SK-N-SH (cell line): Measurements from ENCODE around the gene CHI3L2. TPM values are rescaled to one million over a fixed set of nuclear protein-coding genes. Genes with fewer than 3 reads are reported as not detected.

Experiments used
- CTCF ChIA-PET: fragments of 300-600, 350-600 bp; formaldehyde crosslinking; extraction: SDS; loops from one replicate; lab custom pipeline; 2021; lab: Yijun Ruan, JAX
- POLR2A ChIA-PET: fragments of 350-600 bp; sonication (Branson Sonifier 250); formaldehyde crosslinking; extraction: SDS; loops from one replicate; lab custom pipeline; 2020; ENCODE audit warnings: antibody characterized with exemption, inconsistent platforms; lab: Yijun Ruan, JAX
- DNase-seq: peaks from one replicate; pipeline ENCODE4 v3.0.0; 2012
- H2AFZ ChIP-seq: fragments of 200-600 bp; sonication (generic); 2 replicates; pipeline ENCODE4 v1.8.1; 2016; ENCODE audit warnings: antibody characterized with exemption, mild to moderate bottlenecking, low read depth
- H3F3A ChIP-seq: fragments of 200-600 bp; sonication (generic); replicated peaks from 2 replicates; pipeline ENCODE3; 2016; ENCODE audit warnings: antibody characterized with exemption, mild to moderate bottlenecking; ENCODE audit not compliant: insufficient read depth
- H3K27ac ChIP-seq, 2 experiments: fragments of 200-500 bp in 1 of 2; fragments of 200-600 bp in 1 of 2; sonication (Bioruptor generic) in 1 of 2; sonication (generic), shearing (Covaris generic) in 1 of 2; 2 replicates each; pipeline versions ENCODE4 v1.5.1 to v1.6.1; 2014 to 2016; ENCODE audit warnings: low read depth in 2 of 2, inconsistent platforms in 1 of 2, low read length in 1 of 2, mild to moderate bottlenecking in 1 of 2, mixed read lengths in 1 of 2
- H3K27me3 ChIP-seq: fragments of 200-600 bp; sonication (generic), shearing (Covaris generic); 2 replicates; pipeline ENCODE4 v1.6.1; 2016; ENCODE audit warnings: mixed run types; ENCODE audit not compliant: insufficient read depth
- H3K36me3 ChIP-seq, 2 experiments: fragments of 200-500 bp in 1 of 2; fragments of 200-600 bp in 1 of 2; sonication (Bioruptor generic) in 1 of 2; sonication (generic) in 1 of 2; replicated peaks in 1 of 2; 2 replicates each; pipeline versions ENCODE3 to v1.5.1; 2014 to 2016; ENCODE audit warnings: low read length in 1 of 2, mild to moderate bottlenecking in 1 of 2; ENCODE audit not compliant: insufficient read depth in 2 of 2, control insufficient read depth in 1 of 2
- H3K4me1 ChIP-seq, 2 experiments: fragments of 200-500 bp in 1 of 2; fragments of 200-600 bp in 1 of 2; sonication (Bioruptor generic) in 1 of 2; sonication (generic), shearing (Covaris generic) in 1 of 2; 2 replicates each; pipeline versions ENCODE4 v1.5.1 to v1.6.1; 2014 to 2016; ENCODE audit warnings: low read depth in 1 of 2, low read length in 1 of 2, mixed run types in 1 of 2; ENCODE audit not compliant: insufficient read depth in 2 of 2, control insufficient read depth in 1 of 2
- H3K4me2 ChIP-seq: fragments of 200-600 bp; sonication (generic), shearing (Covaris generic); 2 replicates; pipeline ENCODE4 v1.6.1; 2017; ENCODE audit warnings: mixed run types
- H3K4me3 ChIP-seq, 2 experiments: fragments of 200-500 bp in 1 of 2; fragments of 200-600 bp in 1 of 2; sonication (Bioruptor generic) in 1 of 2; sonication (generic), shearing (Covaris generic) in 1 of 2; 2 replicates each; pipeline versions ENCODE4 v1.5.1 to v1.8.1; 2014 to 2016; ENCODE audit warnings: low read depth in 2 of 2, inconsistent platforms in 1 of 2, low read length in 1 of 2, mild to moderate bottlenecking in 1 of 2, mixed read lengths in 1 of 2, moderate library complexity in 1 of 2
- H3K79me2 ChIP-seq: fragments of 200-600 bp; sonication (generic); 2 replicates; pipeline ENCODE4 v1.8.1; 2017; ENCODE audit warnings: mild to moderate bottlenecking; ENCODE audit not compliant: insufficient read depth
- H3K9ac ChIP-seq: fragments of 200-600 bp; sonication (generic); 2 replicates; pipeline ENCODE4 v1.6.1; 2017; ENCODE audit warnings: mixed run types
- H3K9me2 ChIP-seq: fragments of 200-600 bp; sonication (generic); 2 replicates; pipeline ENCODE4 v1.6.1; 2017; ENCODE audit warnings: mixed run types
- H3K9me3 ChIP-seq: fragments of 200-600 bp; sonication (generic); 2 replicates; pipeline ENCODE4 v1.6.1; 2017; ENCODE audit warnings: mixed run types, mild to moderate bottlenecking, moderate library complexity
- H4K20me1 ChIP-seq: fragments of 200-600 bp; sonication (generic); 2 replicates; pipeline ENCODE4 v1.6.1; 2017; ENCODE audit warnings: mild to moderate bottlenecking, mixed run types; ENCODE audit not compliant: insufficient read depth
- CHD2 ChIP-seq: fragments of 150-350 bp; IDR thresholded peaks from 2 replicates; pipeline ENCODE4 v1.6.1; 2018; ENCODE audit warnings: low read length; ENCODE audit not compliant: partially characterized antibody
- ELF1 ChIP-seq: IDR thresholded peaks from 2 replicates; pipeline ENCODE4 v1.4.0; 2012
- GABPA ChIP-seq: IDR thresholded peaks from 2 replicates; pipeline ENCODE4 v1.4.0; 2012; ENCODE audit warnings: low read depth, mild to moderate bottlenecking
- JUND ChIP-seq: IDR thresholded peaks from 2 replicates; pipeline ENCODE4 v1.4.0; 2012
- NFIC ChIP-seq: IDR thresholded peaks from 2 replicates; pipeline ENCODE4 v1.4.0; 2012; ENCODE audit warnings: borderline replicate concordance
- PBX3 ChIP-seq: IDR thresholded peaks from 2 replicates; pipeline ENCODE4; 2012
- RAD21 ChIP-seq: IDR thresholded peaks from 2 replicates; pipeline ENCODE4 v1.6.1; 2012; ENCODE audit warnings: mild to moderate bottlenecking, low read length
- REST ChIP-seq: IDR thresholded peaks from 2 replicates; pipeline ENCODE4 v1.6.1; 2012; ENCODE audit warnings: mild to moderate bottlenecking, low read depth, low read length, moderate library complexity
- RFX5 ChIP-seq: IDR thresholded peaks from 2 replicates; pipeline ENCODE4 v1.6.1; 2012; ENCODE audit warnings: mild to moderate bottlenecking, improper control_type of control experiment, low read length
- TAF1 ChIP-seq: IDR thresholded peaks from 2 replicates; pipeline ENCODE4 v1.6.1; 2012; ENCODE audit warnings: low read depth, mild to moderate bottlenecking, low read length, moderate library complexity, borderline replicate concordance
- ZBTB33 ChIP-seq: IDR thresholded peaks from 2 replicates; pipeline ENCODE4 v1.4.0; 2012; ENCODE audit warnings: low read depth, borderline replicate concordance
- WGBS: methylation state at CpG from one replicate; pipeline ENCODE4 v1.1.6; 2017; ENCODE audit warnings: low lambda C conversion rate; 5-methylcytosine and 5-hydroxymethylcytosine counted together
- polyA plus RNA-seq, 3 experiments: library from polyadenylated mRNA; depleted of rRNA; stranded (reverse); fragments of >200 nt; gene quantifications; 2 replicates each; pipeline ENCODE4 v1.2.3, GENCODE V29; 2012
- TF ChIP-seq, protein P1 (sequence below): fragments of 150-350 bp; IDR thresholded peaks from 2 replicates; pipeline ENCODE4 v1.6.1; 2016; ENCODE audit warnings: mild to moderate bottlenecking, low read depth, low read length

CHI3L2 gene
- polyA plus RNA-seq, 1 of the 3 experiments (the other 2 are of a cell fraction): 0.92 TPM

GRCh38 chr1:111253876-111254275 is 26.4 kb downstream of the CHI3L2 start:
- DNase-seq: no peak
- Histone ChIP-seq H3K36me3 (no peaks in the 10 kb centered on the region), H4K20me1 (no peaks in the 10 kb centered on the region), H2AFZ (no peak overlapping the region), H3F3A (no peaks in the 10 kb centered on the region), H3K4me3 (no peak overlapping the region), H3K27me3 (peaks cover 12% of the 10 kb centered on the region; the same call in 1 of the 2 replicates), H3K9ac (no peak overlapping the region), H3K4me2 (no peak overlapping the region), H3K9me3 (no peaks in the 10 kb centered on the region), H3K4me1 (peaks cover 0 to 2% of the 10 kb centered on the region in 2 experiments; a peak in 2 of 4 replicates), H3K9me2 (no peaks in the 10 kb centered on the region), H3K79me2 (no peaks in the 10 kb centered on the region), H3K27ac (no peak overlapping the region)
- WGBS: 0% methylated on average over 1 of the region's 1 CpG
- TF ChIP-seq NFIC (no peak), CHD2 (no peak), ELF1 (no peak), PBX3 (no peak), JUND (no peak), GABPA (no peak), ZBTB33 (no peak), RFX5 (no peak), TAF1 (no peak), REST (no peak), RAD21 (no peak)
- TF ChIP-seq, protein P1, sequence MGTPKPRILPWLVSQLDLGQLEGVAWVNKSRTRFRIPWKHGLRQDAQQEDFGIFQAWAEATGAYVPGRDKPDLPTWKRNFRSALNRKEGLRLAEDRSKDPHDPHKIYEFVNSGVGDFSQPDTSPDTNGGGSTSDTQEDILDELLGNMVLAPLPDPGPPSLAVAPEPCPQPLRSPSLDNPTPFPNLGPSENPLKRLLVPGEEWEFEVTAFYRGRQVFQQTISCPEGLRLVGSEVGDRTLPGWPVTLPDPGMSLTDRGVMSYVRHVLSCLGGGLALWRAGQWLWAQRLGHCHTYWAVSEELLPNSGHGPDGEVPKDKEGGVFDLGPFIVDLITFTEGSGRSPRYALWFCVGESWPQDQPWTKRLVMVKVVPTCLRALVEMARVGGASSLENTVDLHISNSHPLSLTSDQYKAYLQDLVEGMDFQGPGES: no peak
- ChIA-PET CTCF (interaction anchor here (1.2 to 1.3 kb wide), 2 partner anchors 31 to 146 kb away, joined by 4 to 5 read pairs; no protein-coding TSS in a partner anchor), POLR2A (no interaction called here)
